Transverse colon (tissue), 3 donors: ENCODE results near the gene ARGLU1.

Source experiments
- CTCF ChIP-seq, 5 experiments: fragments of 200-600 bp in 3 of 5; fragments of 450-650 bp in 2 of 5; sonication (generic) in 3 of 5; IDR thresholded peaks; 1 replicate in 2 of 5; 2 replicates in 3 of 5; pipeline ENCODE4 v1.5.1; 2016 to 2017; ENCODE audit warnings: antibody characterized with exemption in 5 of 5, inconsistent platforms in 3 of 5, mild to moderate bottlenecking in 2 of 5, moderate library complexity in 1 of 5
- POLR2A ChIP-seq: fragments of 450-650 bp; IDR thresholded peaks from one replicate; pipeline ENCODE4 v1.6.1; 2016; ENCODE audit warnings: antibody characterized with exemption, mild to moderate bottlenecking, moderate library complexity

GRCh38 chr13:106569233-106570095 is 1.5 kb upstream of the ARGLU1 start:
- TF ChIP-seq POLR2A (no peak), CTCF (IDR thresholded peaks at IDR 0.05) (no peak)
